IMR-90 (cell line): Measurements from ENCODE around the gene TGM2. TPM values are rescaled to one million over a fixed set of nuclear protein-coding genes. Genes with fewer than 3 reads are reported as not detected.

ENCODE experiments used
- ATAC-seq: fragments of 200-7000 bp; cut with Tn5 transposase; 2 replicates; pipeline ENCODE4 v1.9.1; 2020; ENCODE audit warnings: low read depth, mild to moderate bottlenecking, moderate library complexity
- BruUV-seq: library from RNA; stranded (reverse); fragments of 400-500 nt; replicated peaks from 2 replicates; lab custom pipeline; 2021; lab: Mats Ljungman, UMichigan
- CTCF ChIA-PET: fragments of 300-600 bp; formaldehyde crosslinking; extraction: SDS; loops from one replicate; lab custom pipeline; 2021; ENCODE audit warnings: antibody characterized with exemption; lab: Yijun Ruan, JAX
- POLR2A ChIA-PET: fragments of 300-600 bp; sonication (Branson Sonifier 250); formaldehyde crosslinking; loops from one replicate; lab custom pipeline; 2022; ENCODE audit warnings: antibody characterized with exemption; ENCODE audit not compliant: unreplicated experiment; lab: Charles Lee
- DNase-seq: peaks from one replicate; pipeline ENCODE4 v3.0.0; 2013
- H2AFZ ChIP-seq: replicated peaks from 2 replicates; pipeline ENCODE3; 2013; ENCODE audit warnings: low read length, mild to moderate bottlenecking; ENCODE audit not compliant: poor library complexity
- H2AK5ac ChIP-seq: 2 replicates; pipeline ENCODE4 v1.6.1; 2013; ENCODE audit warnings: low read depth, low read length, inconsistent platforms
- H2AK9ac ChIP-seq: replicated peaks from 2 replicates; pipeline ENCODE3; 2013; ENCODE audit warnings: mild to moderate bottlenecking, low read depth, low read length, moderate library complexity; ENCODE audit not compliant: poor library complexity
- H2BK120ac ChIP-seq: 2 replicates; pipeline ENCODE4 v1.6.1; 2013; ENCODE audit warnings: low read depth, low read length, inconsistent platforms
- H2BK15ac ChIP-seq: 3 replicates; pipeline ENCODE4 v1.6.1; 2013; ENCODE audit warnings: low read depth, low read length, inconsistent platforms
- H2BK20ac ChIP-seq: 2 replicates; pipeline ENCODE4 v1.6.1; 2013; ENCODE audit warnings: low read depth, mild to moderate bottlenecking, inconsistent platforms, low read length, moderate library complexity
- H2BK5ac ChIP-seq: 2 replicates; pipeline ENCODE4 v1.6.1; 2013; ENCODE audit warnings: mild to moderate bottlenecking, low read depth, low read length, inconsistent platforms; ENCODE audit not compliant: poor library complexity, severe bottlenecking
- H3K14ac ChIP-seq: replicated peaks from 2 replicates; pipeline ENCODE4 v1.6.1; 2013; ENCODE audit warnings: low read depth, low read length, inconsistent platforms
- H3K18ac ChIP-seq: 2 replicates; pipeline ENCODE4 v1.6.1; 2013; ENCODE audit warnings: low read depth, low read length, control low read depth
- H3K23ac ChIP-seq: 2 replicates; pipeline ENCODE4 v1.6.1; 2013; ENCODE audit warnings: low read depth, low read length, inconsistent platforms
- H3K27ac ChIP-seq: 2 replicates; pipeline ENCODE4 v1.5.1; 2013; ENCODE audit warnings: mild to moderate bottlenecking, control low read depth, low read length; ENCODE audit not compliant: insufficient read depth
- H3K27me3 ChIP-seq: 2 replicates; pipeline ENCODE4 v1.6.1; 2013; ENCODE audit warnings: low read length; ENCODE audit not compliant: control insufficient read depth, insufficient read depth
- H3K36me3 ChIP-seq: 2 replicates; pipeline ENCODE4 v1.6.1; 2013; ENCODE audit warnings: low read length, mixed read lengths; ENCODE audit not compliant: control insufficient read depth, insufficient read depth
- H3K4ac ChIP-seq: 2 replicates; pipeline ENCODE4 v1.6.1; 2013; ENCODE audit warnings: low read depth, low read length, inconsistent platforms
- H3K4me1 ChIP-seq: 2 replicates; pipeline ENCODE4 v1.6.1; 2013; ENCODE audit warnings: low read length, mixed read lengths; ENCODE audit not compliant: control insufficient read depth, insufficient read depth
- H3K4me2 ChIP-seq: 2 replicates; pipeline ENCODE4 v1.6.1; 2013; ENCODE audit warnings: low read depth, mild to moderate bottlenecking, control low read depth, low read length, moderate library complexity
- H3K4me3 ChIP-seq: 2 replicates; pipeline ENCODE4 v1.5.1; 2013; ENCODE audit warnings: low read depth, mild to moderate bottlenecking, control low read depth, low read length, moderate library complexity; ENCODE audit not compliant: insufficient read depth
- H3K56ac ChIP-seq: 2 replicates; pipeline ENCODE4 v1.6.1; 2013; ENCODE audit warnings: low read length, inconsistent platforms; ENCODE audit not compliant: insufficient read depth; ENCODE audit errors: extremely low read depth
- H3K79me1 ChIP-seq, 2 experiments: 2 replicates each; pipeline ENCODE4 v1.6.1; 2013; ENCODE audit warnings: low read length in 2 of 2, inconsistent platforms in 1 of 2, low read depth in 1 of 2
- H3K9ac ChIP-seq: 2 replicates; pipeline ENCODE4 v1.6.1; 2013; ENCODE audit warnings: low read depth, low read length, control low read depth
- H3K9me1 ChIP-seq: 2 replicates; pipeline ENCODE4 v1.6.1; 2013; ENCODE audit warnings: low read length, inconsistent platforms; ENCODE audit not compliant: insufficient read depth
- H3K9me3 ChIP-seq: 2 replicates; pipeline ENCODE4 v1.6.1; 2013; ENCODE audit warnings: low read length; ENCODE audit not compliant: control insufficient read depth, insufficient read depth
- H4K20me1 ChIP-seq: 2 replicates; pipeline ENCODE4 v1.6.1; 2013; ENCODE audit warnings: low read length, inconsistent platforms; ENCODE audit not compliant: insufficient read depth
- H4K5ac ChIP-seq: 2 replicates; pipeline ENCODE4 v1.6.1; 2013; ENCODE audit warnings: mild to moderate bottlenecking, low read depth, low read length, control low read depth
- H4K8ac ChIP-seq, 2 experiments: 2 replicates each; pipeline ENCODE4 v1.6.1; 2013; ENCODE audit warnings: low read depth in 2 of 2, low read length in 2 of 2, control low read depth in 1 of 2, inconsistent platforms in 1 of 2
- H4K91ac ChIP-seq: 2 replicates; pipeline ENCODE4 v1.6.1; 2013; ENCODE audit warnings: low read depth, low read length, inconsistent platforms; ENCODE audit not compliant: insufficient read depth
- BHLHE40 ChIP-seq: fragments of 150-350 bp; IDR thresholded peaks from 2 replicates; pipeline ENCODE4 v1.6.1; 2016; ENCODE audit warnings: mild to moderate bottlenecking, low read depth, low read length
- CEBPB ChIP-seq: IDR thresholded peaks from 2 replicates; pipeline ENCODE4 v1.6.1; 2012; ENCODE audit warnings: low read depth, low read length, improper control_type of control experiment
- FOS ChIP-seq: fragments of 150-350 bp; IDR thresholded peaks from 2 replicates; pipeline ENCODE4 v1.6.1; 2016; ENCODE audit warnings: low read depth, low read length
- MAFK ChIP-seq: IDR thresholded peaks from 2 replicates; pipeline ENCODE4 v1.6.1; 2012; ENCODE audit warnings: low read depth, low read length, improper control_type of control experiment
- MAZ ChIP-seq: IDR thresholded peaks from 2 replicates; pipeline ENCODE4 v1.6.1; 2012; ENCODE audit warnings: low read depth, mild to moderate bottlenecking, low read length, improper control_type of control experiment, moderate library complexity, borderline replicate concordance
- MXI1 ChIP-seq: IDR thresholded peaks from 2 replicates; pipeline ENCODE4 v1.6.1; 2012; ENCODE audit warnings: low read depth, mild to moderate bottlenecking, low read length, moderate library complexity, borderline replicate concordance
- NFE2L2 ChIP-seq: fragments of 150-350 bp; IDR thresholded peaks from 2 replicates; pipeline ENCODE4 v1.6.1; 2016; ENCODE audit warnings: low read depth, mild to moderate bottlenecking, low read length
- POLR2A ChIP-seq: IDR thresholded peaks from 2 replicates; pipeline ENCODE4 v1.6.1; 2012; ENCODE audit warnings: mild to moderate bottlenecking, low read depth, low read length
- RAD21 ChIP-seq: IDR thresholded peaks from 2 replicates; pipeline ENCODE4 v1.6.1; 2012; ENCODE audit warnings: low read length, improper control_type of control experiment
- RCOR1 ChIP-seq: IDR thresholded peaks from 2 replicates; pipeline ENCODE4 v1.6.1; 2012; ENCODE audit warnings: mild to moderate bottlenecking, low read length, improper control_type of control experiment; ENCODE audit not compliant: insufficient replicate concordance
- RFX5 ChIP-seq: IDR thresholded peaks from 2 replicates; pipeline ENCODE4 v1.8.0; 2012; ENCODE audit warnings: low read depth, mild to moderate bottlenecking, low read length, moderate library complexity
- SMC3 ChIP-seq: fragments of 150-350 bp; IDR thresholded peaks from 2 replicates; pipeline ENCODE4 v1.6.1; 2016; ENCODE audit warnings: low read depth, mild to moderate bottlenecking, antibody characterized with exemption, low read length, moderate library complexity
- WGBS, 2 experiments: methylation state at CpG; one replicate each; pipeline versions ENCODE4 v1.1.5 to v1.1.7; 2013; ENCODE audit warnings: missing lambda C conversion rate in 2 of 2; ENCODE audit not compliant: insufficient read length in 1 of 2; ENCODE audit errors: extremely low coverage in 2 of 2; 5-methylcytosine and 5-hydroxymethylcytosine counted together
- dilution Hi-C: fragments of 300-500 bp; cut with HindIII; formaldehyde crosslinking; loops from one replicate; pipeline ENCODE4 v1.14.3; 2018; ENCODE audit warnings: low sequenced_read_pairs; ENCODE audit not compliant: unreplicated experiment
- in situ Hi-C: fragments of 300-500 bp; cut with MboI; formaldehyde crosslinking; loops from 3 replicates; pipeline ENCODE4 v1.14.3; 2019; ENCODE audit warnings: low sequenced_read_pairs, inconsistent platforms, mixed read lengths
- intact Hi-C: fragments of 100-400 bp; cut with micrococcal nuclease; formaldehyde crosslinking; loops from 2 replicates; pipeline ENCODE4 v1.10.0; 2022
- polyA plus RNA-seq, 3 experiments: library from polyadenylated mRNA; depleted of rRNA; stranded (reverse); fragments of >200 nt; gene quantifications; 2 replicates each; pipeline ENCODE4 v1.2.3, GENCODE V29; 2012; ENCODE audit warnings: low replicate concordance in 1 of 3
- total RNA-seq: library from RNA; depleted of rRNA; stranded (reverse); fragments of >200 nt; gene quantifications from 2 replicates; pipeline ENCODE4 v1.2.3, GENCODE V29; 2012
- TF ChIP-seq, protein P1 (sequence below): fragments of 150-350 bp; IDR thresholded peaks from 2 replicates; pipeline ENCODE4 v1.6.1; 2016; ENCODE audit warnings: low read depth, mild to moderate bottlenecking, low read length, moderate library complexity, borderline replicate concordance
- TF ChIP-seq, protein P2 (sequence below): conservative IDR thresholded peaks from 2 replicates; pipeline ENCODE4 v1.5.1; 2012; ENCODE audit warnings: mild to moderate bottlenecking, low read depth, low read length, improper control_type of control experiment

The TGM2 gene
- total and polyA plus RNA-seq, 2 of the 4 experiments (the other 2 are of a cell fraction) = 239 to 268 TPM

GRCh38 chr20:38170219-38170825 lies 5.3 kb upstream of the TGM2 start (continued):
- TF ChIP-seq FOS = no peak

DNA sequence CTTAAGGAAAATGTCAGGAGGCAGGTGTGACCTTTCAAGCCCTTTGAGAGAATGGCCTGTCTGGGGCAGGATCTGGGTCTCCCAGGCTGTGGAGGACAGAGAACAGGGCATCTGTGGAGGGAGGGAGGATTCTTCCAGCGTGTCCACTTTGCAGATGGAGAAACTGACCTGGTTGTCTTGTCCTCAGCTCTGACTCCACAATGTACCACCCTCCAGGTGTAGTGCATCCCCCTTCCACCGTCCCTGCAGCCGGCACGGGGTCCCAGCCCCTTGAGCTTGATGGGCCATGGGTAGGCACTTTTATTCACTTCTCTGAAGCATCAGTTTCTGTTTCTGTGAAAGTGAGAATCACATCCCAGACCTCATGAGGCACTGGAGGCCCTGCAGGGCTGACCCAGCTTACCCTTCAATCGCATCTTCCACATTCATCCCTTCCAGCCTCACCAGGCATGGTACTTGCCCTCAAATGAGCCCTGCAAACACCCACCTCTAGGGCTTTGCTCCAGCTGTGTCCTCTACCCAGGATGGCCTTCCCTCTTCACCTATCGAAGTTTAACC lies 4.6 kb upstream of the TGM2 start:
- peaks cover 56% of the 10 kb centered on the region for H3K4me1 ChIP-seq
- in situ Hi-C loops = loop anchor here (5.0 kb wide), 2 partner anchors 48 to 92 kb away; no protein-coding TSS in a partner anchor
- dilution Hi-C loops = no loop called here
- TF ChIP-seq MXI1 = no peak
- TF ChIP-seq, protein P1, sequence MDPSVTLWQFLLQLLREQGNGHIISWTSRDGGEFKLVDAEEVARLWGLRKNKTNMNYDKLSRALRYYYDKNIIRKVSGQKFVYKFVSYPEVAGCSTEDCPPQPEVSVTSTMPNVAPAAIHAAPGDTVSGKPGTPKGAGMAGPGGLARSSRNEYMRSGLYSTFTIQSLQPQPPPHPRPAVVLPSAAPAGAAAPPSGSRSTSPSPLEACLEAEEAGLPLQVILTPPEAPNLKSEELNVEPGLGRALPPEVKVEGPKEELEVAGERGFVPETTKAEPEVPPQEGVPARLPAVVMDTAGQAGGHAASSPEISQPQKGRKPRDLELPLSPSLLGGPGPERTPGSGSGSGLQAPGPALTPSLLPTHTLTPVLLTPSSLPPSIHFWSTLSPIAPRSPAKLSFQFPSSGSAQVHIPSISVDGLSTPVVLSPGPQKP = no peak
- TF ChIP-seq RFX5 = no peak
- no peak for TF ChIP-seq NFE2L2
- no peak for TF ChIP-seq FOS
- TF ChIP-seq BHLHE40 = no peak
- TF ChIP-seq CEBPB = no peak
- no peak for TF ChIP-seq POLR2A
- TF ChIP-seq MAZ = no peak
- no peak for TF ChIP-seq RAD21
- TF ChIP-seq SMC3 = no peak
- TF ChIP-seq RCOR1 = no peak
- TF ChIP-seq, protein P2, sequence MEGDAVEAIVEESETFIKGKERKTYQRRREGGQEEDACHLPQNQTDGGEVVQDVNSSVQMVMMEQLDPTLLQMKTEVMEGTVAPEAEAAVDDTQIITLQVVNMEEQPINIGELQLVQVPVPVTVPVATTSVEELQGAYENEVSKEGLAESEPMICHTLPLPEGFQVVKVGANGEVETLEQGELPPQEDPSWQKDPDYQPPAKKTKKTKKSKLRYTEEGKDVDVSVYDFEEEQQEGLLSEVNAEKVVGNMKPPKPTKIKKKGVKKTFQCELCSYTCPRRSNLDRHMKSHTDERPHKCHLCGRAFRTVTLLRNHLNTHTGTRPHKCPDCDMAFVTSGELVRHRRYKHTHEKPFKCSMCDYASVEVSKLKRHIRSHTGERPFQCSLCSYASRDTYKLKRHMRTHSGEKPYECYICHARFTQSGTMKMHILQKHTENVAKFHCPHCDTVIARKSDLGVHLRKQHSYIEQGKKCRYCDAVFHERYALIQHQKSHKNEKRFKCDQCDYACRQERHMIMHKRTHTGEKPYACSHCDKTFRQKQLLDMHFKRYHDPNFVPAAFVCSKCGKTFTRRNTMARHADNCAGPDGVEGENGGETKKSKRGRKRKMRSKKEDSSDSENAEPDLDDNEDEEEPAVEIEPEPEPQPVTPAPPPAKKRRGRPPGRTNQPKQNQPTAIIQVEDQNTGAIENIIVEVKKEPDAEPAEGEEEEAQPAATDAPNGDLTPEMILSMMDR = no peak
- TF ChIP-seq MAFK = no peak

More for the DNA sequence above, 4.6 kb upstream of the TGM2 start:
- POLR2A ChIA-PET = no interaction called here
- H3K4me2 ChIP-seq = no peak overlapping the region
- no peak for ATAC-seq
- no peak for DNase-seq
- peak overlapping the region; percentile 13; the same call in 1 of the 2 replicates for H3K23ac ChIP-seq
- no peaks in the 10 kb centered on the region for H3K9me3 ChIP-seq
- peak overlapping the region; percentile 74 for H3K27ac ChIP-seq
- H2BK5ac ChIP-seq = peak overlapping the region; percentile 94
- peak overlapping the region; percentile 15; the same call in 1 of the 2 replicates for H3K9ac ChIP-seq
- CTCF ChIA-PET = no interaction called here
- no TSS peak for BruUV-seq
- H4K8ac ChIP-seq = peak overlapping the region; percentile 74 to 95; a peak in 3 of 4 replicates
- peak overlapping the region; percentile 51 for H4K5ac ChIP-seq
- peak overlapping the region; percentile 78 for H2BK20ac ChIP-seq
- no peaks in the 10 kb centered on the region for H3K27me3 ChIP-seq
- peak overlapping the region; percentile 94 for H2AK5ac ChIP-seq
- peak overlapping the region; percentile 87 for H4K91ac ChIP-seq
- peak overlapping the region; percentile 99 for H2BK120ac ChIP-seq
- no peak overlapping the region for H3K56ac ChIP-seq
- no peaks in the 10 kb centered on the region for H3K36me3 ChIP-seq
- H2AK9ac ChIP-seq = peak overlapping the region; percentile 73
- peak overlapping the region; percentile 82; the same call in 2 of the 3 replicates for H2BK15ac ChIP-seq
- peak overlapping the region; percentile 95 for H3K4ac ChIP-seq
- 96% methylated on average over 3 of the region's 6 CpGs; no CpG with 5 or more reads in 1 of the 2 experiments for WGBS, 2 experiments
- peak overlapping the region; percentile 90 for H3K14ac ChIP-seq
- H3K18ac ChIP-seq = peak overlapping the region; percentile 55
- H4K20me1 ChIP-seq = no peaks in the 10 kb centered on the region
- peak overlapping the region; percentile 34 for H2AFZ ChIP-seq
- H3K9me1 ChIP-seq = peaks cover 38% of the 10 kb centered on the region
- peaks cover 8 to 13% of the 10 kb centered on the region in 2 experiments for H3K79me1 ChIP-seq
- intact Hi-C loops = no loop called here
- no peak overlapping the region for H3K4me3 ChIP-seq
